ENCODE results near the gene WDR70. TPM values are rescaled to one million over a fixed set of nuclear protein-coding genes. Genes with fewer than 3 reads are reported as not detected.

WDR70 gene
- total RNA-seq, 4 donors from 2014 or later: 20.0 to 60.0 (median 23.0) TPM

GRCh38 chr5:37738865-37739488 lies 359.9 kb downstream of the WDR70 start:
- H3K9me3 ChIP-seq: no peaks in the 10 kb centered on the region
- H3K27me3 ChIP-seq: no peaks in the 10 kb centered on the region
- peak overlapping the region; percentile 35 for H3K27ac ChIP-seq

GRCh38 chr5:37739817-37740261 lies 360.7 kb downstream of the WDR70 start:
- Histone ChIP-seq H3K27ac (peak overlapping the region; percentile 9), H3K4me1 (peaks cover 16% of the 10 kb centered on the region), H3K27me3 (no peaks in the 10 kb centered on the region), H3K4me3 (no peak overlapping the region), H3K36me3 (peaks cover 9% of the 10 kb centered on the region), H3K9me3 (no peaks in the 10 kb centered on the region)
- no peak for DNase-seq (ENCODE audit: low spot score in 2 of 2)
- no peak for TF ChIP-seq POLR2A (IDR thresholded peaks at IDR 0.05)
- TF ChIP-seq CTCF (IDR thresholded peaks at IDR 0.05): no peak
- no peak for TF ChIP-seq EP300 (IDR thresholded peaks at IDR 0.05)
- no peak for TF ChIP-seq POLR2AphosphoS5 (IDR thresholded peaks at IDR 0.05)
- WGBS: 41% methylated on average over 2 of the region's 2 CpGs

More at GRCh38 chr5:37738865-37739488, 359.9 kb downstream of the WDR70 start:
- WGBS: 85% methylated on average over 5 of the region's 5 CpGs
- peaks cover 16% of the 10 kb centered on the region for H3K4me1 ChIP-seq
- DNase-seq (ENCODE audit: low spot score in 2 of 2): no peak
- H3K4me3 ChIP-seq: no peak overlapping the region
- TF ChIP-seq EP300 (IDR thresholded peaks at IDR 0.05) (no peak), CTCF (IDR thresholded peaks at IDR 0.05) (no peak), POLR2A (IDR thresholded peaks at IDR 0.05) (no peak), POLR2AphosphoS5 (IDR thresholded peaks at IDR 0.05) (no peak)
- peaks cover 9% of the 10 kb centered on the region for H3K36me3 ChIP-seq

GRCh38 chr5:37740331-37741066 lies 361.4 kb downstream of the WDR70 start:
- no peak for TF ChIP-seq CTCF (IDR thresholded peaks at IDR 0.05)
- Histone ChIP-seq H3K4me3 (no peak overlapping the region), H3K4me1 (peaks cover 16% of the 10 kb centered on the region), H3K36me3 (peaks cover 9% of the 10 kb centered on the region), H3K9me3 (no peaks in the 10 kb centered on the region), H3K27ac (peak overlapping the region; percentile 9), H3K27me3 (no peaks in the 10 kb centered on the region)
- no peak for DNase-seq (ENCODE audit: low spot score in 2 of 2)

GRCh38 chr5:37742111-37742510 lies 363.0 kb downstream of the WDR70 start:
- Histone ChIP-seq H3K36me3 (peaks cover 9% of the 10 kb centered on the region), H3K4me1 (peaks cover 16% of the 10 kb centered on the region), H3K9me3 (no peaks in the 10 kb centered on the region), H3K27me3 (no peaks in the 10 kb centered on the region), H3K27ac (no peak overlapping the region), H3K4me3 (no peak overlapping the region)
- TF ChIP-seq EP300 (IDR thresholded peaks at IDR 0.05) (no peak), POLR2AphosphoS5 (IDR thresholded peaks at IDR 0.05) (no peak), POLR2A (IDR thresholded peaks at IDR 0.05) (no peak), CTCF (IDR thresholded peaks at IDR 0.05) (no peak)
- no peak for DNase-seq (ENCODE audit: low spot score in 2 of 2)

GRCh38 chr5:37751227-37751626 lies 372.1 kb downstream of the WDR70 start:
- DNase-seq (ENCODE audit: low spot score in 2 of 2): no peak
- peaks cover 10% of the 10 kb centered on the region for H3K36me3 ChIP-seq
- H3K27me3 ChIP-seq: no peaks in the 10 kb centered on the region
- no peak overlapping the region for H3K4me3 ChIP-seq
- no peak for TF ChIP-seq POLR2A (IDR thresholded peaks at IDR 0.05)
- no peak for TF ChIP-seq EP300 (IDR thresholded peaks at IDR 0.05)
- no peak for TF ChIP-seq CTCF (IDR thresholded peaks at IDR 0.05)
- no peak for TF ChIP-seq POLR2AphosphoS5 (IDR thresholded peaks at IDR 0.05)
- no peaks in the 10 kb centered on the region for H3K4me1 ChIP-seq
- 74% methylated on average over 3 of the region's 3 CpGs for WGBS
- no peaks in the 10 kb centered on the region for H3K9me3 ChIP-seq
- no peak overlapping the region for H3K27ac ChIP-seq

All from suprapubic skin (tissue), 4 donors.